GM19395 (cell line): ENCODE measurements around the gene CSAG2.
"Not testable (repeated sequence)": the region's sequence is repeated elsewhere in the genome, so short reads cannot be mapped to it uniquely, and the experiment has no call there.

ENCODE experiments used
- ATAC-seq: cut with Tn5 transposase; IDR thresholded peaks from one replicate; pipeline ENCODE4 v1.9.1; 2021; ENCODE audit warnings: mild to moderate bottlenecking, moderate library complexity; ENCODE audit not compliant: unreplicated experiment

Gene CSAG2, protein sequence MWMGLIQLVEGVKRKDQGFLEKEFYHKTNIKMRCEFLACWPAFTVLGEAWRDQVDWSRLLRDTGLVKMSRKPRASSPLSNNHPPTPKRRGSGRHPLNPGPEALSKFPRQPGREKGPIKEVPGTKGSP

GRCh38 chrX:152709173-152709572 lies at the start of gene CSAG2:
Gene CSAG2, minus strand, starts transcription at chrX:152709273. Its CDS starts 161 bp downstream, at chrX:152709112.
- not testable (repeated sequence) for ATAC-seq

- not testable (repeated sequence) for ATAC-seq
Measured at GRCh38 chrX:152754871-152755270, 45.8 kb upstream of the CSAG2 start.

- not testable (repeated sequence) for ATAC-seq
Measured at GRCh38 chrX:152753686-152754650, 44.9 kb upstream of the CSAG2 start, which contains the start of gene MAGEA2. Gene MAGEA2, minus strand, starts transcription at chrX:152753842. Its CDS starts 2,479 bp downstream, at chrX:152751363.

GRCh38 chrX:152738560-152738959 lies 29.5 kb upstream of the CSAG2 start:
- no peak for ATAC-seq

DNA sequence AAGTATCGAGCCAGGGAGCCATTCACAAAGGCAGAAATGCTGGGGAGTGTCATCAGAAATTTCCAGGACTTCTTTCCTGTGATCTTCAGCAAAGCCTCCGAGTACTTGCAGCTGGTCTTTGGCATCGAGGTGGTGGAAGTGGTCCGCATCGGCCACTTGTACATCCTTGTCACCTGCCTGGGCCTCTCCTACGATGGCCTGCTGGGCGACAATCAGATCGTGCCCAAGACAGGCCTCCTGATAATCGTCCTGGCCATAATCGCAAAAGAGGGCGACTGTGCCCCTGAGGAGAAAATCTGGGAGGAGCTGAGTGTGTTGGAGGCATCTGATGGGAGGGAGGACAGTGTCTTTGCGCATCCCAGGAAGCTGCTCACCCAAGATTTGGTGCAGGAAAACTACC lies 27.5 kb upstream of the CSAG2 start:
- ATAC-seq, result not testable (repeated sequence)

GRCh38 chrX:152735860-152736511 lies 26.9 kb upstream of the CSAG2 start:
- ATAC-seq, result no peak

GRCh38 chrX:152735101-152735500 lies 26.0 kb upstream of the CSAG2 start:
- ATAC-seq, result no peak

DNA sequence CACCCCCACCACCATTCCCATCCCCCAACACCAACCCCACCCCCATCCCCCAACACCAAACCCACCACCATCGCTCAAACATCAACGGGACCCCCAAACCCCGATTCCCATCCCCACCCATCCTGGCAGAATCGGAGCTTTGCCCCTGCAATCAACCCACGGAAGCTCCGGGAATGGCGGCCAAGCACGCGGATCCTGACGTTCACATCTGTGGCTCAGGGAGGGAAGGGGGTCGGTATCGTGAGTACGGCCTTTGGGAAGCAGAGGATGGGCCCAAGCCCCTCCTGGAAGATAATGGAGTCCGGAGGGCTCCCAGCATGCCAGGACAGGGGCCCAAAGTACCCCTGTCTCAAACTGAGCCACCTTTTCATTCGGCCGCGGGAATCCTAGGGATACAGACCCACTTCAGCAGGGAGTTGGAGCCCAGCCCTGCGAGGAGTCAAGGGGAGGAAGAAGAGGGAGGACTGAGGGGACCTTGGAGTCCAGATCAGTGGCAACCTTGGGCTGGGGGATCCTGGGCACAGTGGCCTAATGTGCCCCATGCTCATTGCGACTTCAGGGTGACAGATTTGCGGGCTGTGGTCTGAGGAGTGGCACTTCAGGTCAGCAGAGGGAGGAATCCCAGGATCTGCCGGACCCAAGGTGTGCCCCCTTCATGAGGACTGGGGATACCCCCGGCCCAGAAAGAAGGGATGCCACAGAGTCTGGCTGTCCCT lies 25.2 kb upstream of the CSAG2 start:
- ATAC-seq, result not testable (repeated sequence)

- ATAC-seq, result no peak
Measured at GRCh38 chrX:152733261-152733975, 24.3 kb upstream of the CSAG2 start, which contains the start of the genes CSAG1 and MAGEA12. Gene CSAG1, minus strand, starts transcription at chrX:152733721. Its CDS starts 1,261 bp downstream, at chrX:152732460. Gene MAGEA12, plus strand, starts transcription at chrX:152733757. Its CDS starts 2,405 bp downstream, at chrX:152736162.

GRCh38 chrX:152725409-152725808 lies 16.3 kb upstream of the CSAG2 start:
- no peak for ATAC-seq

DNA sequence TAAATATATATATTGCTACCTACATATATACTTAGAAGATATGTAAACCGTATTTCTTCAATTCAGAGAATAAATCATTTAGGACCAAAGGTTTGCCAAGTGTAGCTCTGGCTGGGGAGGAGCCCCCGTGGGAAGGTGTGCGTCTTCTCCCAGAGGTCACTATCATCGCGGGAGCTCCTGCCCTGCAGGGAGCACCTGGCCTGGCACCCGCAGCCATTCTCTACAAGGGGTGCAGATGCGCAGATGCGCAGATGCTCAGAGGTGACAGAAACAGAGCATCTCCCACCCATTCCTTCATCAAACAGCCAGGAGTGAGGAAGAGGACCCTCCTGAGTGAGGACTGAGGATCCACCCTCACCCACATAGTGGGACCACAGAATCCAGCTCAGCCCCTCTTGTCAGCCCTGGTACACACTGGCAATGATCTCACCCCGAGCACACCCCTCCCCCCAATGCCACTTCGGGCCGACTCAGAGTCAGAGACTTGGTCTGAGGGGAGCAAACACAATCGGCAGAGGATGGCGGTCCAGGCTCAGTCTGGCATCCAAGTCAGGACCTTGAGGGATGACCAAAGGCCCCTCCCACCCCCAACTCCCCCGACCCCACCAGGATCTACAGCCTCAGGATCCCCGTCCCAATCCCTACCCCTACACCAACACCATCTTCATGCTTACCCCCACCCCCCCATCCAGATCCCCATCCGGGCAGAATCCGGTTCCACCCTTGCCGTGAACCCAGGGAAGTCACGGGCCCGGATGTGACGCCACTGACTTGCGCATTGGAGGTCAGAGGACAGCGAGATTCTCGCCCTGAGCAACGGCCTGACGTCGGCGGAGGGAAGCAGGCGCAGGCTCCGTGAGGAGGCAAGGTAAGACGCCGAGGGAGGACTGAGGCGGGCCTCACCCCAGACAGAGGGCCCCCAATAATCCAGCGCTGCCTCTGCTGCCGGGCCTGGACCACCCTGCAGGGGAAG lies 5.0 kb upstream of the CSAG2 start, which contains the start of gene MAGEA2B:
Gene MAGEA2B, plus strand, starts transcription at position 814 of the 973 bp plus-strand sequence. CDS start 2,479 bp downstream, outside the sequence.
- ATAC-seq, result not testable (repeated sequence)

DNA sequence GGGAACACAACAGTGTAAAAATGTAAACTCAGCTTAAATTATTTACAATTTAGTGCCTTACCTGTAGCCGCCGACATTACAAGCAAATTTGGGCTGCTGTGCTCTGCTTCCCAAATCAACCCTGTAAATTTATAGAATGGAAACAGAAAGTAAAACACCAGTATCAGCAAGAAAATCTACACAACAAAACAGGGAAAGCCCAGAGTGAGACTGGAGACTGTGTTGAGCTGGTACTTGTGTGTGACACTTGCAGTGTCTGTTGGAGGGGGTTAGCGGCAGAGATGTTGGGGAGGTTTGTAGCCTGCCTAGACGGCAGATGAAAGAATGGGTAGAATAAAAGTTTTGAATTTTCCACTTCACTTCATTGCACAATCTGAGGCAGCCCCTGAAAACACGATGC lies 4.1 kb upstream of the CSAG2 start:
- ATAC-seq, result not testable (repeated sequence)

GRCh38 chrX:152706500-152706899 lies 2.6 kb downstream of the CSAG2 start:
- ATAC-seq, result not testable (repeated sequence)

DNA sequence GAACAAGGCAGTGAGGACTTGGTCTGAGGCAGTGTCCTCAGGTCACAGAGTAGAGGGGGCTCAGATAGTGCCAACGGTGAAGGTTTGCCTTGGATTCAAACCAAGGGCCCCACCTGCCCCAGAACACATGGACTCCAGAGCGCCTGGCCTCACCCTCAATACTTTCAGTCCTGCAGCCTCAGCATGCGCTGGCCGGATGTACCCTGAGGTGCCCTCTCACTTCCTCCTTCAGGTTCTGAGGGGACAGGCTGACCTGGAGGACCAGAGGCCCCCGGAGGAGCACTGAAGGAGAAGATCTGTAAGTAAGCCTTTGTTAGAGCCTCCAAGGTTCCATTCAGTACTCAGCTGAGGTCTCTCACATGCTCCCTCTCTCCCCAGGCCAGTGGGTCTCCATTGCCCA lies 8.7 kb downstream of the CSAG2 start:
- not testable (repeated sequence) for ATAC-seq

DNA sequence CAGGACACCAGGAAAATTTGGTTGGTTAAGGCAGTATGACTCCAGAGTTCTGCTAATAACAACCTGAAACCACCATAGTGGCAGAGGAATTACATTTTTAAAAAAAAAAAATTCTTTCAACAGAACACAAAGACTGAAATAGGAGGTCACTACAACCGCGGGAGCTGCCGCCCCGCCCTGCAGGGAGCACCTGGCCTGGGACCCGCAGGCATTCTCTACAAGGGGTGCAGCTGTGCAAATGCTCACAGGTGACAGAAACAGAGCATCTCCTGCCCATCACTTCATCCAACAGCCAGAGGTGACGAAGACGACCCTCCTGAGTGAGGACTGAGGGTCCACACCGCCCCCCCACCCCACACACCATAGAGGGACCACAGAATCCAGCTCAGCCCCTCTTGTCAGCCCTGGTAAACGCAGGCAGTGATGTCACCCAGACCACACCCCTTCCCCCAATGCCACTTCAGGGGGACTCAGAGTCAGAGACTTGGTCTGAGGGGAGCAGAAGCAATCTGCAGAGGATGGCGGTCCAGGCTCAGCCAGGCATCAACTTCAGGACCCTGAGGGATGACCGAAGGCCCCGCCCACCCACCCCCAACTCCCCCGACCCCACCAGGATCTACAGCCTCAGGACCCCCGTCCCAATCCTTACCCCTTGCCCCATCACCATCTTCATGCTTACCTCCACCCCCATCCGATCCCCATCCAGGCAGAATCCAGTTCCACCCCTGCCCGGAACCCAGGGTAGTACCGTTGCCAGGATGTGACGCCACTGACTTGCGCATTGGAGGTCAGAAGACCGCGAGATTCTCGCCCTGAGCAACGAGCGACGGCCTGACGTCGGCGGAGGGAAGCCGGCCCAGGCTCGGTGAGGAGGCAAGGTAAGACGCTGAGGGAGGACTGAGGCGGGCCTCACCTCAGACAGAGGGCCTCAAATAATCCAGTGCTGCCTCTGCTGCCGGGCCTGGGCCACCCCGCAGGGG lies 10.8 kb downstream of the CSAG2 start, which contains the start of gene MAGEA3:
Gene MAGEA3, plus strand, starts transcription at position 843 of the 980 bp plus-strand sequence. CDS start 2,039 bp downstream, outside the sequence.
- not testable (repeated sequence) for ATAC-seq

GRCh38 chrX:152681012-152681411 lies 28.1 kb downstream of the CSAG2 start:
- peak; percentile 81 for ATAC-seq

DNA sequence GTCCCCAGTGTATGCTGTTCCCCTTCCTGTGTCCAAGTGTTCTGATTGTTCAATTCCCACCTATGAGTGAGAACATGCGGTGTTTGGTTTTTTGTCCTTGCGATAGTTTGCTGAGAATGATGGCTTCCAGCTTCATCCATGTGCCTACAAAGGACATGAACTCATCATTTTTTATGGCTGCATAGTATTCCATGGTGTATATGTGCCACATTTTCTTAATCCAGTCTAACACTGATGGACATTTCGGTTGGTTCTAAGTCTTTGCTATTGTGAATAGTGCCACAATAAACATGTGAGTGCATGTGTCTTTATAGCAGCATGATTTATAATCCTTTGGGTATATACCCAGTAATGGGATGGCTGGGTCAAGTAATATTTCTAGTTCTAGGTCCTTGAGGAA lies 34.4 kb downstream of the CSAG2 start:
- not testable (repeated sequence) for ATAC-seq
